Measurements from ENCODE around the gene NOP53. TPM values are rescaled to one million over a fixed set of nuclear protein-coding genes. Genes with fewer than 3 reads are reported as not detected.
A peak's percentile ranks its signal among the peaks of the same experiment; 100 is the strongest.
"Not testable (repeated sequence)": the region's sequence is repeated elsewhere in the genome, so short reads cannot be mapped to it uniquely, and the experiment has no call there.

The NOP53 gene
- total RNA-seq, 1 donor = 55.7 TPM

DNA sequence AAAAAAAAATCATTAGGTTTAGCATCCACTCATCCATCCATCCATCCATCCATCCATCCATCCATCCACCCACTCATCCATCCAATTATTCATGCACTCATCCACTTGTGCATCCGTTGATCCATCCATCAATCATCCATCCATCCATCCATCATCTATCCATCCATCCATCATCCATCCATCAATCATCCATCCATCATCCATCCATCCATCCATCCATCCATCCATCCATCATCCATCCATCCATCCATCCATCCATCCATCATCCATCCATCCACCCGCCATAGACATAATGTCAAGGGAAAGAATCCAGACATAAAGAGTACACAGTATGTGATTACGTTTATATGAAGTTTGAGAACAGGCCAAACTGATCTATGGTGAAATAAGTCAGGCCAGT, 24.2 kb downstream of the NOP53 start:
- Histone ChIP-seq H3K27ac (ENCODE audit: low read depth, low read length) (no peak overlapping the region), H3K4me2 (ENCODE audit: insufficient read depth, low read length) (no peak overlapping the region), H3K4me3 (ENCODE audit: insufficient read depth, low read length) (no peak overlapping the region), H2AFZ (ENCODE audit: low read length) (no peak overlapping the region), H3K79me2 (ENCODE audit: insufficient read depth, low read length) (no peaks in the 10 kb centered on the region), H3K36me3 (ENCODE audit: insufficient read depth, low read length) (no peaks in the 10 kb centered on the region), H3K9me3 (ENCODE audit: low read depth, low read length) (no peaks in the 10 kb centered on the region), H4K20me1 (ENCODE audit: insufficient read depth, low read length) (peaks cover 3% of the 10 kb centered on the region), H3K4me1 (ENCODE audit: insufficient read depth, low read length) (no peaks in the 10 kb centered on the region), H3K27me3 (ENCODE audit: insufficient read depth, low read length) (peaks cover 2% of the 10 kb centered on the region)
- no peak for DNase-seq (ENCODE audit: insufficient read length, low spot score, missing footprints)
- TF ChIP-seq, protein P1, sequence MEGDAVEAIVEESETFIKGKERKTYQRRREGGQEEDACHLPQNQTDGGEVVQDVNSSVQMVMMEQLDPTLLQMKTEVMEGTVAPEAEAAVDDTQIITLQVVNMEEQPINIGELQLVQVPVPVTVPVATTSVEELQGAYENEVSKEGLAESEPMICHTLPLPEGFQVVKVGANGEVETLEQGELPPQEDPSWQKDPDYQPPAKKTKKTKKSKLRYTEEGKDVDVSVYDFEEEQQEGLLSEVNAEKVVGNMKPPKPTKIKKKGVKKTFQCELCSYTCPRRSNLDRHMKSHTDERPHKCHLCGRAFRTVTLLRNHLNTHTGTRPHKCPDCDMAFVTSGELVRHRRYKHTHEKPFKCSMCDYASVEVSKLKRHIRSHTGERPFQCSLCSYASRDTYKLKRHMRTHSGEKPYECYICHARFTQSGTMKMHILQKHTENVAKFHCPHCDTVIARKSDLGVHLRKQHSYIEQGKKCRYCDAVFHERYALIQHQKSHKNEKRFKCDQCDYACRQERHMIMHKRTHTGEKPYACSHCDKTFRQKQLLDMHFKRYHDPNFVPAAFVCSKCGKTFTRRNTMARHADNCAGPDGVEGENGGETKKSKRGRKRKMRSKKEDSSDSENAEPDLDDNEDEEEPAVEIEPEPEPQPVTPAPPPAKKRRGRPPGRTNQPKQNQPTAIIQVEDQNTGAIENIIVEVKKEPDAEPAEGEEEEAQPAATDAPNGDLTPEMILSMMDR (IDR thresholded peaks at IDR 0.05; ENCODE audit: extremely low read depth, low read depth, low read length) = no peak

DNA sequence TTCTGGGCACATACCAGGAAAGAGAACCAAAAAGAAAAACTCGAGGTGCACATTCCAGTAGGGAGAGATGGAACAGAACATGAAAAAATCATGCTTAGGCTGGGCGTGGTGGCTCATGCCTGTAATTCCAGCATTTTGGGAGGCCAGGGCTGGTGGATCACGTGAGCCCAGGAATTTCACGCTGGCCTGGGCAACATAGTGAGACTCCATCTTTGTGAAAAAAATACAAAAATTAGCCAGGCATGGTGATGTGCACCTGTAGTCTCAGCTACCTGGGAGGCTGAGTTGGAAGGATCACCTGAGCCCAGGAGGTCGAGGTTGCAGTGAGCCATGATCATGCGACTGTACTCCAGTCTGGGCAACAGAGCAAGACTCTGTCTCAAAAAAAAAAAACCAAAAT, 25.9 kb downstream of the NOP53 start:
- not testable (repeated sequence) for H3K36me3 ChIP-seq (ENCODE audit: insufficient read depth, low read length); H2AFZ ChIP-seq (ENCODE audit: low read length); H3K4me2 ChIP-seq (ENCODE audit: insufficient read depth, low read length); H3K9me3 ChIP-seq (ENCODE audit: low read depth, low read length); H3K4me1 ChIP-seq (ENCODE audit: insufficient read depth, low read length); H3K79me2 ChIP-seq (ENCODE audit: insufficient read depth, low read length); H4K20me1 ChIP-seq (ENCODE audit: insufficient read depth, low read length); H3K27ac ChIP-seq (ENCODE audit: low read depth, low read length); H3K27me3 ChIP-seq (ENCODE audit: insufficient read depth, low read length); DNase-seq (ENCODE audit: insufficient read length, low spot score, missing footprints); H3K4me3 ChIP-seq (ENCODE audit: insufficient read depth, low read length)

DNA sequence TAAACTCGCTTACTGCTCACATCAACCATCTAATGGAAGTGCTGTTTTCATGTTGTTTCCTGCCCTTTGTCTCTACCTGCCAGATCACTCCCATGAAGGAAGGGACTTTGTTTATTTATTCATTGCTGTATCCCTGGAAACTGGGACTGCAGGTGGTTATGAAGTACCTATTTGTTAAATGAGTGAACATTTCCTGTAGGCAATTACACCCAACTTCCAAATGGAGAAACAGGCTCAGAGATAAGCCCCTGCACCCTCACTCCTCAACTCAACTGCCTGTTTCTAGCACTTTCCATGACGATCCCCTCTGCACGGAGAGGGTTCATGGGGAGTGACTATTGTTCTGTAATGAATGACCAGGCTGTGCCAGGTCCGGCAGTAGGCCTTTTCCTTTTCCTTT, 31.2 kb downstream of the NOP53 start:
- H3K4me3 ChIP-seq (ENCODE audit: insufficient read depth, low read length) = no peak overlapping the region
- no peak for DNase-seq (ENCODE audit: insufficient read length, low spot score, missing footprints)
- H3K27me3 ChIP-seq (ENCODE audit: insufficient read depth, low read length) = peaks cover 2% of the 10 kb centered on the region
- TF ChIP-seq, protein P1 (IDR thresholded peaks at IDR 0.05; ENCODE audit: extremely low read depth, low read depth, low read length) = no peak
- H3K27ac ChIP-seq (ENCODE audit: low read depth, low read length) = no peak overlapping the region
- H3K9me3 ChIP-seq (ENCODE audit: low read depth, low read length) = no peaks in the 10 kb centered on the region
- peaks cover 37% of the 10 kb centered on the region for H3K79me2 ChIP-seq (ENCODE audit: insufficient read depth, low read length)
- H3K36me3 ChIP-seq (ENCODE audit: insufficient read depth, low read length) = peaks cover 10% of the 10 kb centered on the region
- H3K4me1 ChIP-seq (ENCODE audit: insufficient read depth, low read length) = peaks cover 14% of the 10 kb centered on the region
- no peak overlapping the region for H2AFZ ChIP-seq (ENCODE audit: low read length)
- H3K4me2 ChIP-seq (ENCODE audit: insufficient read depth, low read length) = no peak overlapping the region
- peaks cover 20% of the 10 kb centered on the region for H4K20me1 ChIP-seq (ENCODE audit: insufficient read depth, low read length)

DNA sequence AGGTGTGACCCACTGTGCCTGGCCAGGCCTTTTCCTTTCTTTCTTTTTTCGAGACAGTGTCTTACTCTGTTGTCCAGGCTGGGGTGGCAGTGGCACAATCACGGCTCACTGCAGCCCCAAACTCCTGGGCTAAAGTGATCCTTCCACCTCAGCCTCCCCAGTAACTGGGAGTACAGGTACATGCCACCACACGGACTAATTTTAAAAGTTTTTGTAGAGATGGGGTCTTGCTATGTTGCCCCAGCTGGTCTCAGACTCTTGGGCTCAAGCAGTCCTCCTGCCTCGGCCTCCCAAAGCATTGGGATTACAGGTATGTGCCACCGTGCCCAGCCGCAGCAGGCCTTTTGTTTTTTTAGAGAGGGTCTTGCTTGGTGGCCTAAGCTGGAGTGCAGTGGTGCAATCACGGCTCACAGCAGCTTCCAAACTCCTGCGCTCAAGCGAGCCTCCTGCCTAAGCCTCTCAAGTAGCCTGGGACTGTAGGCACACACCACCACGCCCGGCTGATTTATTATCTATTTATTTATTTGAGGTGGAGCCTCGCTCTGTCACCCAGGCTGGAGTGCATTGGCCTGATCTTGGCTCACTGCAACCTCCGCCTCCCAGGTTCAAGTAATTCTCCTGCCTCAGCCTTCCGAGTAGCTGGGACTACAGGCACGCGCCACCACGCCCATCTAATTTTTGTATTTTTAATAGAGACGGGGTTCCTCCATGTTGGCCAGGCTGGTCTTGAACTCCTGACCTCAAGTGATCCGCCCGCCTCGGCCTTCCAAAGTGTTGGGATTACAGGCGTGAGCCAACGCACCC, 32.1 kb downstream of the NOP53 start:
- not testable (repeated sequence) for H3K27ac ChIP-seq (ENCODE audit: low read depth, low read length); H2AFZ ChIP-seq (ENCODE audit: low read length)
- H3K4me1 ChIP-seq (ENCODE audit: insufficient read depth, low read length) = peaks cover 14% of the 10 kb centered on the region

More for the DNA sequence above, 32.1 kb downstream of the NOP53 start:
- H4K20me1 ChIP-seq (ENCODE audit: insufficient read depth, low read length) = peaks cover 27% of the 10 kb centered on the region
- peak overlapping the region; percentile 96 for H3K4me2 ChIP-seq (ENCODE audit: insufficient read depth, low read length)
- H3K79me2 ChIP-seq (ENCODE audit: insufficient read depth, low read length) = peaks cover 37% of the 10 kb centered on the region
- not testable (repeated sequence) for H3K9me3 ChIP-seq (ENCODE audit: low read depth, low read length); H3K27me3 ChIP-seq (ENCODE audit: insufficient read depth, low read length); DNase-seq (ENCODE audit: insufficient read length, low spot score, missing footprints)
- peak overlapping the region; percentile 98 for H3K4me3 ChIP-seq (ENCODE audit: insufficient read depth, low read length)
- H3K36me3 ChIP-seq (ENCODE audit: insufficient read depth, low read length) = peaks cover 17% of the 10 kb centered on the region

Measured in osteoblast (primary cell).